ENCODE measurements around the gene PHRF1.

Gene PHRF1, protein sequence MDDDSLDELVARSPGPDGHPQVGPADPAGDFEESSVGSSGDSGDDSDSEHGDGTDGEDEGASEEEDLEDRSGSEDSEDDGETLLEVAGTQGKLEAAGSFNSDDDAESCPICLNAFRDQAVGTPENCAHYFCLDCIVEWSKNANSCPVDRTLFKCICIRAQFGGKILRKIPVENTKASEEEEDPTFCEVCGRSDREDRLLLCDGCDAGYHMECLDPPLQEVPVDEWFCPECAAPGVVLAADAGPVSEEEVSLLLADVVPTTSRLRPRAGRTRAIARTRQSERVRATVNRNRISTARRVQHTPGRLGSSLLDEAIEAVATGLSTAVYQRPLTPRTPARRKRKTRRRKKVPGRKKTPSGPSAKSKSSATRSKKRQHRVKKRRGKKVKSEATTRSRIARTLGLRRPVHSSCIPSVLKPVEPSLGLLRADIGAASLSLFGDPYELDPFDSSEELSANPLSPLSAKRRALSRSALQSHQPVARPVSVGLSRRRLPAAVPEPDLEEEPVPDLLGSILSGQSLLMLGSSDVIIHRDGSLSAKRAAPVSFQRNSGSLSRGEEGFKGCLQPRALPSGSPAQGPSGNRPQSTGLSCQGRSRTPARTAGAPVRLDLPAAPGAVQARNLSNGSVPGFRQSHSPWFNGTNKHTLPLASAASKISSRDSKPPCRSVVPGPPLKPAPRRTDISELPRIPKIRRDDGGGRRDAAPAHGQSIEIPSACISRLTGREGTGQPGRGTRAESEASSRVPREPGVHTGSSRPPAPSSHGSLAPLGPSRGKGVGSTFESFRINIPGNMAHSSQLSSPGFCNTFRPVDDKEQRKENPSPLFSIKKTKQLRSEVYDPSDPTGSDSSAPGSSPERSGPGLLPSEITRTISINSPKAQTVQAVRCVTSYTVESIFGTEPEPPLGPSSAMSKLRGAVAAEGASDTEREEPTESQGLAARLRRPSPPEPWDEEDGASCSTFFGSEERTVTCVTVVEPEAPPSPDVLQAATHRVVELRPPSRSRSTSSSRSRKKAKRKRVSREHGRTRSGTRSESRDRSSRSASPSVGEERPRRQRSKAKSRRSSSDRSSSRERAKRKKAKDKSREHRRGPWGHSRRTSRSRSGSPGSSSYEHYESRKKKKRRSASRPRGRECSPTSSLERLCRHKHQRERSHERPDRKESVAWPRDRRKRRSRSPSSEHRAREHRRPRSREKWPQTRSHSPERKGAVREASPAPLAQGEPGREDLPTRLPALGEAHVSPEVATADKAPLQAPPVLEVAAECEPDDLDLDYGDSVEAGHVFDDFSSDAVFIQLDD (N-terminal part only)

DNA sequence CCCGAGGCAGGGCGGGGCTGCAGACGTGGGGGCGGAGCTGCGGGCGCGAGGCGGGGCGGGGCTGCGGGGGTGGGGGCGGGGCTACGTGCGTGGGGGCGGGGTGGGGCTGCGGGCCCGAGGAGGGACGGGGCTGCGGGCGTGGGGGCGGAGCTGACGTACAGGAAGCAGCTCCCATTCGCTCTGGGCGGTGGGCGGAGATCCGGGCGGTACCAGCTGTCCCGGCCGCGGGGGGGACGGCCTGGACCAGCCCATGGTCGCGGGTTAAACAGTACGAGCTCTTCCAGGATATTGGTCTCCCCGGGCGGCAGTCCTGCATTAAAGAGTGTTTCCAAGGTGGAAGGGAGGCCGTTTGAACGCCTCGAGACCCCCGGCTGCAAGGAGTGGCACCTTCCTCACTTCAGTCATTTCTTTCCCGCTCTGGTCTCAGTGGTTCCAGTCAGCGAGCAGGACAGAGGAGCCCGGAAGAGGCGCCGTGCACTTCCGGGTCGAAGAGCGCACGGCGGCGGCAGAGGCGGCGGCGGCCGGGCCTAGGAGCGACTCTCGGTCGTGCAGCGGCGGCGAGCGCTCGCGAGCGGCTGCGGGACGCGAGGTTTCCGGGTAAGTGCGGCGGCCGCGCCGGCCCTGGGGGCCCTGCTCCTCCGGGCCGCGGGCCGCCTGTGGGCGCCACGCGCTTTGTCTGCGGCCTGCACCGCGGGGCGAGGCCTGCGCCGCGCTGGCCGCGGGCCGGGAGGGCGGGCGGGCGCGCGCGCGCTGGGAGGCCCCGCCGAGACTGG is at the start of gene PHRF1:
PHRF1 (plus strand) TSS at position 475 of the 773 bp plus-strand sequence. CDS start 5,043 bp downstream, outside the sequence.
- in situ Hi-C loops (cut with MboI; ENCODE audit: low sequenced_read_pairs): no loop called here

DNA sequence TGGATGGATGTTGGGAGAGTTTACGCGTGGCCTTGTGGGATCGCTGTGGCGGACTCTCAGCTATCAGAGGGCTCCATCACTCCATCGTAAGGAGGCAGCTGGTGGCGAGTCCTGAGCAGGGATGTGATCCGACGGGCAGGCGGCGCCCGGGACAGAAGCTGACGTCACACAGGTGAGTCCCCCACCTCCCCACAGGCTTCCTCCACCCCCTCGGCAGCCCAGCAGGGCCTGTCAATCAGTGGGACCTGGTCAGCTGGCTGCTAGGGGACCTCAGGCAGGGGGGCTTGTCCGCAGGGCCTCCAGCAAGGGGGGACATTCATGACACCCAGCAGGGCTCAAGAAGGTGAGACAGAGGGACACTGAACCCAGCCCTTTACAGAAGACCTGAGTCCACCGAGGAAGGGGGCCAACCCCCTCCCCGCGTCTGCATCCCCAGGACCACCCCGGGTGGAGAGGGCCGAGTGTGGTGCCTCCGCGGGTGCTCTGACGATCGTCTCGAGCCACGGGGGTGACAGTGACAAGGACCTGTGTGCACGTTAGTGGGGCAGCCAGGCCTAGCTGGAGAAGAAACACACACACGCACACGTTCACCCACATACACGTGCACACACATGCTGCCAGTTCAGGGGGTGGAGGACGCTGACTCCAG is 48.0 kb upstream of the PHRF1 start:
- in situ Hi-C loops (cut with MboI; ENCODE audit: low sequenced_read_pairs): no loop called here

DNA sequence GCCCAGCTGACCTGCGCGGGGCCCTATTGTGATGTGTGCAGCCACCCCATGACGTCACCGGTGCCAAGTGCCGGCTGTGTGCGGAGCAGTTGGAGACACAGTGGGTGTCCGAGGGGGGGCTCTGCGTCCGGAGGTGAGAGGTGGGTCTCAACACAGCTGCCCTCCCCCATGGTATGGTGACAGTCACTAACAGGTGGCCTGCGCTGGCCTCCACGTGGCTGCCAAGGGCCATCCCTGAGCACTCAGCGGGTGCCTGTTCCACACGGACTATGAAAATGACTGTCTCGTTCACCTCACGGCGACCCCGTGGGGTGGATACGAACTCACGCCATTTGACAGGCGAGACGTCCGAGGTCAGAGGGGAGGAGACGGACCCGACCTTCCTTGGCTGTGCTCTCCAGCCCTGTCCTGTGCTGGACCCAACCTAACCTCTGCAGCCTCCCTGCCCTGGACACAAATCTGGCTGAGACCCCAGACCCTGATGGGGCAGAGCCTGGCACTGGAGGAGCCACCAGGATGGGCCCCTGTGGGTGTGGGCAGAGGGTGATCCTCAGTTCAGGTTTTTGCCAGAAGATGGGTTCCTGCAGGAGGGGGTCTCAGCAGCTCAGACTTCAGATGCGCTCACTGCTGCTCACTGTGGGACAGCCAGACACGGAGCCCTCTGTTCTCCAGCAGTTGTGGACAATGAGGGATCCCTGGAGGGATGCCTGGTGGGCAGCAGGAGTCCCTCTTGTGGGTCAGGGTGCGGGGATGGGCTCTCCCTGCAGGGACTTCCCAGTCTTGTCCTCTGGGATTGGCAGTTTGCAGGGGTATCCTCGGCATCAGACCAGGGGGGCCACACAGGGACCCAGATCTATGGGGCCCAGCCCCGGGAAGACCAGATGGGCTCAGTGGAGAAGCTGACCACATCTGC is 47.2 kb upstream of the PHRF1 start:
- in situ Hi-C loops (cut with MboI; ENCODE audit: low sequenced_read_pairs): no loop called here

DNA sequence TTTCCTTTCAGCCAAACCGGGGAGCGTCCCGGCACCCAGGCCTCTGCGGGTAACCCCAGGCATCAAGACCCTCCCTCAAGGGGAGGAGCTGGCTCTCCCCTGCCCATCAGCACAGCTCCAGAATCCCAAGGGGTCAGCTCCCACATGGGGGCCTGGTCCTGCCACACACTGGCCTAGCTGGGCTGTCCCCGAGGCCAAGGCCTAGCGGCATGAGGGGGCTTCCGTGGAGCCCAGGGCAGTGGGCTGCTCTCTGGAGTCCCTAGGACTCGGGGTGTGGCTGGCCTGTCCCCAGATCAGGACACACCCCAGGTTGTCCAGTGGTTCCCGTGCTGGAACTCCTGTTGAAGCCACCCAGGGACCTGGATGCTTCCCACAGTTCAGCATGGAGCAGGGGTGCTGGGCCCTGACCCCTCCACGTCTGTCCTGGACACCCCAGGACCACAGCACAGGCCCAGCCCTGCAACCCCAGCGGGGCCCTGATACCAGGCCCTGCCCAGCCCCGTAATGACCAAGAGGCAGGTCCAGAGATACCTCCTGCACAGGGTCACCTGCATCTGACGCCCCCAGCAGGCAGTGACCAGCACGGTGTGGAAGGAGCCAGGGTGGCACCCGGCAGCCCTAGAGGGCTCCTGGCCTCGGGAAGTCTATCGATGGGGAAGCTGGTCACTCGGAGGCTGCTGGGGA is 46.4 kb upstream of the PHRF1 start:
- in situ Hi-C loops (cut with MboI; ENCODE audit: low sequenced_read_pairs): no loop called here

DNA sequence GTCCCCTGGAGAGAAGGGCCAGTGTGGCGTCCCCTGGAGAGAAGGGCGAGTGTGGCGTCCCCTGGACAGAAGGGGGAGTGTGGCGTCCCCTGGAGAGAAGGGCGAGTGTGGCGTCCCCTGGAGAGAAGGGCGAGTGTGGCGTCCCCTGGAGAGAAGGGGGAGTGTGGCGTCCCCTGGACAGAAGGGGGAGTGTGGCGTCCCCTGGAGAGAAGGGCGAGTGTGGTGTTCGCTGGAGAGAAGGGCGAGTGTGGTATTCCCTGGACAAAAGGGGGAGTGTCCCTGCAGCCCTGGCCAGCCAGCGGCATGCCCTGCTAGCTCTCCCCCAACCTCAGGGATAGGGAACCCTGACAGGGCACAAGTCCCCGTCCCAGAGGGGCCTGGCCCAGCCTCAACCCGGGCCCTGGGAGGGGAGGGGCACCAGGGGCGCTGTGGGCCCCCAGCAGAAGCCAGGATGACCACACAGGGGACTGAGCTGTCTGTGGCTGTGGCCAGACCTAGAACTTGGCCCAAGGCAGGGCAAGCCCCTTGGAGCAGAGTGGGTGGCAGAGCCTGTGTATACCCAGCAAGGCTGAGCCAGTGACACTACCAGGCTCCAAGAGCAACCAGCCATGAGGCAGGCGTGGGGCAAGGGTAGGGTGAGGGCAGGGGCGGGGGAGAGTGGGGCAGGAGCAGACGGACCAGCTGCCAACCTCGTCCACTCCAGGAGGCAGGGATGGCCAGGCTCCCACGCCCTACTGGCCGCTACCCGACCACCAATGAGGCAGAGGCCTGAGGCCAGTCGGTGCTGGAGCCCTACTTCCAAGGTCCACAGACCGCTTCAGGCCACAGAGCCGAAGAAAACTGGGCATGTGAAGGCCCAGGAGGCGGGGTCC is 45.1 kb upstream of the PHRF1 start:
- in situ Hi-C loops (cut with MboI; ENCODE audit: low sequenced_read_pairs): no loop called here

DNA sequence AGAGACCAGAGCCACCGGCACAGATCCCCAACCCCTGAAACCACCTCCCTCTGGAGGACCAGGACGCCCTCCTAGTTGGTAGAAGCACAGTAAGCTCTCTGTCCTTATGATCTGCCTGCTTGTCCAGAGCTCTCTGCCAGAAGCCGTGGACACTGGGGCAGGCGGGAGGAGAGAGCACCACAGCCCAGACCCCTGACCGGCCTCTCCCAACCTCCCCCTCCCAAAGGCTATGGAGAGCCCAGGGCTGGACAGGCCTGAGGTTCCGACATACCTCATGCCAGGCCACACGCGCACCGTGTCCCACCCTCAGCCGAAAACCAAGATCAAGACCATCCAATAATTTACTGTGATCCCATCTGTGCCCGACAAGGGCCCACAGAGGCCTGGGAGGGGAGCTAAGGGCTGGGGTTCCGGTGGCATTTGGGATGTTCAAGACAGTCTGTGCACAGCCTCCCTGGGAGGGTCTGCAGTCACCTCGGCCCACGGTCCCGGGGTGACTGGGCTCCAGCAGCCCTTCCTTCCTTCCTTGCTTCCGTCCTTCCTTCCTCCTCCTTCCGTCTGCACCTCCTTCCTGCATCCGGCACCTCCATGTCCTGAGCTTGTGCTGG is 44.2 kb upstream of the PHRF1 start:
- in situ Hi-C loops (cut with MboI; ENCODE audit: low sequenced_read_pairs): no loop called here

DNA sequence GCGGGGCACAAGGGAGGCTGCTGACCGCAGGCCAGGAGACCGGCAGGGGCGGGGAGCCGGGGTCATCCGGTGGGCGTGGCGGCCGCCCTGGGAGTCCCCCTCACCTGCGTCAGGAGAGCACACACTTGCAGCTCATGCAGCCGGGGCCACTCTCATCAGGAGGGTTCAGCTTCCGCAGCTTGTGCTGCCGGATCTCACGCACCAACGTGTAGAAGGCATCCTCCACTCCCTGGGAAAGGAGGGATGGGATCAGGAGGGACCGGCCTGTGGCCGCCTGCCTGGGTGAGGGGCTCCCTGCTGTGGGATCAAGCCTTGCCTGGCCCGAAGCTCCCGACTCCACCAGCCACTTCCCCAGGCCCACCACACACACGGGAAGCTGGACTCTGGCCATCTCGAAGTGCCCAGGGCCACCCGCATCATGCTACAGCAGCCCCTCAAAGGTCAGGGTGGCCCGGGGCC is 43.7 kb upstream of the PHRF1 start:
- in situ Hi-C loops (cut with MboI; ENCODE audit: low sequenced_read_pairs): no loop called here

DNA sequence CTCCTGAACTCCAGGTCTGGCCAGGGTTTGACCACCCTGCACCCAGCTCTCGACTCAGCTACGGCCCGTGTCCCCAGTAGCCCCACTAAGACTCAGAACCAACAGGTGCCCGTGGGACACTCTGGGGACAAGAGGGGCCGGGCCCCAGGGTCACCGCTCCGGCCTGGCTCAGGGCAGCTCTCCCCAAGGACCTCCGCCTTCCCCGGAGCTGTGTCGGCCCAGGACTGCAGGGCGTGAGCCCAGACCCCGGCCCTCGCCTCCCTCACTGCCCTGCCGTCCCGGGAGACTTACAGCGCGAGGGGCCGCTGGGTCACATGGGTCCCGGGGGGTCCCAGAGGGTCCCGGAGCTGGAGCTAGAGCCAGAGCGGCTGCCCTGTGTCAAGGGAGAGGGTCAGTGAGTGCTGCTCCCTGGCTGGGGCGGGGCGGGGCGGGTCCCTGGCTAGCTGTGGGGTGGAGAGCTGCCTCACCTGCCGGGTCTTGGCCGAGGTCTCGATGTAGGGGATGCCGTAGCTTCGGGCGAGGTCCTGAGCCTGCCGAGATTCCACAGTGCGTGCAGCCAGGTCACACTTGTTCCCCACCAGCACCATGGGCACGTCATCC is 43.2 kb upstream of the PHRF1 start:
- in situ Hi-C loops (cut with MboI; ENCODE audit: low sequenced_read_pairs): no loop called here

DNA sequence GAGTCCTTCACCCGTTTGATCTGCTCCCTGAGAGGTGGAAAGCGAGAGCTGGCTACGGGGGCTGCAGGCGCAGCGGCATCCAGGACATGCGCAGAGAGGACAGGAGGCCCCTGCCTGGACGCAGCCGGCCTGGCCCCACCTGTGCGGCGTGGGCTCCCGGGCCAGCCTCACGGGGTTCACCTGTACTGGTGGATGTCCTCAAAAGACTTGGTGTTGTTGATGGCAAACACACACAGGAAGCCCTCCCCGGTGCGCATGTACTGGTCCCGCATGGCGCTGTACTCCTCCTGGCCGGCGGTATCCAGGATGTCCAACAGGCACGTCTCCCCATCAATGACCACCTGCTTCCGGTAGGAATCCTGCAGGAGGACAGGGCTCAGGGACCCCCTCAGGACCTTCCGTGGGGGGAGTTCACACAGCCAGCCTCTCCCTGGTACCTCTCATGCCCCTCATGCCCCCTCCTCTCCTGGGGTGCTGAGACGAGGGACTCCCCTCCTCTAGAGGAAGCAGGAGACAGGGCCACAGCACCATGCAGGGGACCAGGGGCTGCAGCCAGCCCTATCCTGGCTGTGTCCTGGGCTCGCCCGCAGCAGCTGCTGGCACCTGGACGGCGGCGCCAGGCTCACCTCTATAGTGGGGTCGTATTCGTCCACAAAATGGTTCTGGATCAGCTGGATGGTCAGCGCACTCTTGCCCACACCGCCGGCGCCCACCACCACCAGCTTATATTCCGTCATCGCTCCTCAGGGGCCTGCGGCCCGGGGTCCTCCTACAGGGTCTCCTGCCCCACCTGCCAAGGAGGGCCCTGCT is 42.5 kb upstream of the PHRF1 start:
- in situ Hi-C loops (cut with MboI; ENCODE audit: low sequenced_read_pairs): no loop called here

DNA sequence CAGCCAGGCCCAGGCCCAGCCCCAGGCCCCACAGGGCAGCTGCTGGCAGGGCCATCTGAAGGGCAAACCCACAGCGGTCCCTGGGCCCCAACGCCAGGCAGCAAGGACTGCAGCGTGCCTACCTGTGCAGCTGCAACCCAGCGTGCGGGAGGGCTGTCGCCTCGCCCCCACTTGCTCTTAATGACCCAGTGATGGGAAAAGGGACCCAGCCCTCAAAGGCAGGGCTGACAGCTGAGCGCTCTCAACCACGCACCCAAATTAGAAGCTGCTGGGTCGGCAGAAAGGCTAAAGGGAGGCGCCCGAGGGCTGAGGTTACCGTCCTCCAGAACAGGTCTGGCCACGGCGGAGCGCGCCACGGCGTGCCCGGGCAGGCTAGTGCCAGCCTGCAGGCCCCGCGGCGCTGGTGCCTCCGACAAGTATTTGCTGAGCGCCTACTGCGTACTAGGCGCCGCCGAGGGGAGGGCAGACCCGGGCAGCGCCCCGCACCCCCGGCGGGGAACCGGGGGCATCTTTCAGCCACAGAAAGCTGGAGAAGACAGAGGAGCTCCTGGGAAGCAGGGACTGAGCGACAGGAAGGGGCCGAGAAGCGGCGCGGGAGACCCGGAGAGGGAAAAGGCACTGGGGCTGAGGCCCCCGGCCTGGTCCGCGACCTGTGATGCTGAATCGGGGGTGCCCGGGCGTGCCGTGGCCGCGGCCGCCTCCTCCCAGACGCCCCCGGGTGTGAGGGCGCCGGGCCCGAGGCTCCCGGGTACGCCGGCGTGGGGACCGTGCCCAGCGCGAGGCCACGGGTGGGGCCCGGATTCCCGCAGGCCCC is 41.7 kb upstream of the PHRF1 start:
- in situ Hi-C loops (cut with MboI; ENCODE audit: low sequenced_read_pairs): no loop called here

DNA sequence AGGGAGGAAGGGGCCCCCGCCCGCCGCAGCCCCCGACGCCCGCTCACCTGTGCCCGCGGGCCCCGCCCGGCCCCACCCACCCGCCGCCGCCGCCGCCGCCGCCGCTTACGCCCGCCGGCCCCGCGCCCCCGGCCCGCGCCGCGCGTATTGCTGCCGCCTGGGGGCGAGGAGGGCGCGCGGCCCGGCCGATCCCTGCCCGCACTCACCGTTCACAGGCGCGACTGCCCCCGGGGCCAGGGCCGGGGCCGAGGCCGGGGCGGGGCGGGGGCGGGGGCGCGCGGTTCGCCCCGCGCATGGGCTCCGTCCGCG is 41.1 kb upstream of the PHRF1 start:
- in situ Hi-C loops (cut with MboI; ENCODE audit: low sequenced_read_pairs): no loop called here

DNA sequence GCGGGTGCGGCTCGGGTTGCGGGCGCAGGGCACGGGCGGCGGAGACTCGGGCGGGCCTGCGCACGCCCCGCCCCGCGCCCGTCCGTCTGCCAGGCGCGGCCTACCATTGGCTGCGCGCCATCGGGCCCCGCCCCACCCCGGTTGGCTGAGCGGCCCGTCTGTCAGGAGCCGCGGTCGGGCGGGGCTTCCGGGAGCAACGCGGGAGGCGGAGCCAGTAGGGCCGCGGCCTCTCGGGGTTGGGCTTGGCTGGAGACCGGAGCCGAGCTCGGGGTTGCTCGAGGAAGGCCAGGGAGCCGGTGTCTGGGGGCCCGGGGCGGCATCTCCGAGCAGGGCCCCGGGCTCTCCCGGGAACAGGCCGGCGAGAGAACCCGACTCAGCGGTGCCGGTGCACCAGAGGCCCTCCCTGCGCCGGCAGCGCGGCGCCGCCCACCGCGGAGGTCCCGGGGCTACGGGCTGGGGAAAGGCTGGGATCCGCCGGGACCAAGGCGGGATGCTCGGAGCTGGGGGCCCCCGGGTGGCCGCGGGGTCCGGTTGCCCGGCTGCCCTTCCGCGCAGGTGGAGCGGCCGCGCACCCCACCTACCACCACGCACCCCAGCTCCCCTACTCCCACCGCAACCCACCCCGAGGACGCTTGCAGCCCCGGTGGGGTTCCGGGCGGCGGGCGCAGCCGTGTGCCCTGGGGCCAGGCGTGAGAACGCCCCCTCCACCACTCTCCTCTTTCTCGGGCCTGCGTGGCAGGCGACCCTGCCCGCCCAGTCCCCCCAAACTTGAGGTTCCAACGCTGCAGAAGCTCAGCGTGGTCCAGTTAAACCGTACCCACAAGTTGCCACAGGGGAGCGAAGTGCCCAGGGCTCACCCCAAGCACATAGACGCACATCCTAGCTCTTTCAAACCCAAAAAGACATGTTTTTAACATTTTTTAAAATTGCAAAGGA is 40.5 kb upstream of the PHRF1 start, which contains the start of gene HRAS:
HRAS (minus strand) TSS at position 58 of the 936 bp plus-strand sequence.
- in situ Hi-C loops (cut with MboI; ENCODE audit: low sequenced_read_pairs): no loop called here

DNA sequence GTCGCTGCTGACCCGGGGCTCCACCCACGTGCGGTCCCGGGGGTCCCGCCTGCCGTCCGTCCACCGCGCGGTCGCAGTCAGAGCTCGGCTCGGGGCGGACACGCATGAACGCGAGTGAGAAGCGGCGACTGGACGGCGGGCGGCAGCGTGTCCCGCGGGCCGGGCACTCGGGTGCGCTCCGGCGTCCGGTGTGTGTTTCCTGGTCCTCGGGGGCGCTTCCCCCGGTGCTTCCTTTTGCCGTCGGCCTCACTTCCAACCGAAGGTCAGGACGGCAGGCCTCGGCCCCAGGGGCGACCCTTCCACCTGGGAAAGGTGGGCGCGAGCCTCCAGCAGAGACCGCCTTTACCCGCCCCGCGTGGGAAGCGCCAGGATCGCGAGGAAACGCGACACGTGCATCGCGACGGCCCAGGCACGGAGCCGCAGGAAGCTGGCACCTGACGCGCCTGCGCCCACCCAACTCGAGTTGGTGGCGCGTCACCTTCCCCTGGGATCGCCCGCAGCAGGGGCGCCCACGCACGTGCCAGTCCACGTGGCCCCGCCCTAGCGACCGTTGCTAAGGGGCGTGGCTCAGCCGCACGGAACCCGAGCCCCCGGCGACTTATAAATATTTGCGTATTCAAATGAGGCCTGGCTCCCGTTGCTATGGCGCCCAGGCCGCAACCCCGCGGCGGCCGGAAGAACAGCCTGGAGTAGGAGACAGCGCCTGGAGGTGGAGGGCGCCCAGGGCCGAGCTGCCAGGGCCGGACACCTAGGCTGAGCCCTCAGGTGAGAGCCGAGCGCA is 39.2 kb upstream of the PHRF1 start, which contains the start of gene LRRC56:
LRRC56 (plus strand) TSS at position 687 of the 781 bp plus-strand sequence. CDS start 3,158 bp downstream, outside the sequence.
- in situ Hi-C loops (cut with MboI; ENCODE audit: low sequenced_read_pairs): no loop called here

All from HL-60/S4 (cell line).